Stimulated activated CD8-positive, alpha-beta memory T cell treated with anti-CD3 and anti-CD28 coated beads, Interleukin-7, amount 100 ng/mL, for 4 hours (primary cell): ENCODE measurements around the gene ACSS2.

Experiments
- DNase-seq, 2 donors: peaks; one replicate each; pipeline ENCODE4 v3.0.0-alpha.2; 2020; ENCODE audit warnings: low read depth in 2 of 2

ACSS2 gene

DNA sequence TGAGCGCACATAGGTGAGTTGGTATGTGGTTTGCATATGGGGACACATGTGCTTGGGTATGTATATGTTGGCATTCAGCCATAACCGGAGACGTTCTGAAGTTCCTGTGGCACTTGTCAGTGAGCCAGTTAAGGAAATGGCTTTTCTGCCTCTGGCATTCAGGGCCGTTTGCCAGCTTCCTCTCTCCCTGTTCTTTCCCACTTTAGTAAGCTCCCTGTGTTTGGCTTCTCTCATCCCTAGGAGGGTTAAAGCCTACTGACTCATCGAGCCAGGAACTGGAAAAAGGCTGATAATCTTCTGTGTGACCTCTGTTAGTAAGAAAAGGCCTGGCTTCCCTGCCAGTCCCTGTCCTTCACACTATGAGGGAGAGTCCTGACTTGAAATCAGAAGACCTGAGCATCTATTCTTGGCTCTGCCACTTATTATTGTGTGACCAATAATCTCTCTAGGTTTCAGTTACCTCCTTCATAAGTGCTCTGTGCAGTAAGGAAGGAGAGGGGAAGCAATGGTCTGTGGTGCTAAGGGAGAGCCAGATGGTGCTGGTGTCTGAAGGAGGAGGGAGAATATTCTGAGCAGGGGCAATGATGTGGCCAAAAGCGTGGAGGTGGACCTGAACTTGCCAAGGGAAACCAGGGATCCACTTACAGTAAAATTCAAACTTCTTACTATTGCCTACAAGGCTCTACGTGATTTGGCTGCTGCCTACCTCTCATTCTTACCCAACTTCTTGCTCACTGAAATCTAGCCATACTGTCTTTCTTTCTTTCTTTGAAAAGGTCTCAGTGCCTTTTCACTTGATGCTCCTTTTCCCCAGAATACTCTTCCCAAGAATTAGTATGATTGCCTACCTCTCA is 31.4 kb downstream of the ACSS2 start:
- DNase-seq, result no peak

DNA sequence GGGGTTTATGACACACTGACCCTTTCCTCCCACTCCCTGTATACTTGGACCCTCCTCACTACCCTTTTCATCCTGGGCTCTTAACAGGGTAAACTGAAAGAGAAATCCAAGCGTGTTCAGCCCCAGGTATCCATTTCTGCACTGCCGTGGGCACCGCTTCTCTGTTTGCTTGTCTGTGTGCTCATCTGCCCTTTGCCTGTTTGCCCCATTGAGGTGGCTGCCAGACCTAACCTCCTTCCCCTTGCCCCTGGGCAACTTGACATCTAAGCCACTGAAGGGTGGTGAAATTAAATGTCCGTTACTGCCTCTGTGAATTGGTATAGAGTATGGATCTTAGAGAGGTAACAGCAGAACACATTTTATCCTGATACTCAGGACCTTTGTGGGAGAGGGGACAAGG is 38.7 kb downstream of the ACSS2 start:
- no peak for DNase-seq

GRCh38 chr20:34915749-34916455 is 39.5 kb downstream of the ACSS2 start:
- DNase-seq, result no peak

- no peak for DNase-seq
These were observed 40.5 kb downstream of the ACSS2 start for GRCh38 chr20:34916774-34917354.

DNA sequence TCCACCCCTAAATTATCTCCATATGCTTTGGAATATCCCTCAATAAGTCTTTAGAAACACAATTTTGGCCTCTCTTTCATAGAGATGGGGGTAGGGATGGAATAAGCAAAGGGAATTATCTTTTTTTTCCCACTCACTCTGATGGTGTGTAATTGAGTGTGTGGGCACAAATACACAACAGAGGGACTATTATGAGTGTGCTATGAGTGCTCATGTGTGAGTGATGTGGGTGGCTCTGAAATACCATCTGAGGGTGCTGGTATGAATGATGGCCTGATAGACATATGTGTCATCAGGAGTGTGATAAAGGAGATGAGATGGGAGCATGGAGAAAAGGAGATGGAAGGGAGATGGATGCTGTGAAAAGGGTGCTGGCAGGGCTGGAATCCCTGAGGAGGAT is 43.6 kb downstream of the ACSS2 start:
- no peak for DNase-seq

DNA sequence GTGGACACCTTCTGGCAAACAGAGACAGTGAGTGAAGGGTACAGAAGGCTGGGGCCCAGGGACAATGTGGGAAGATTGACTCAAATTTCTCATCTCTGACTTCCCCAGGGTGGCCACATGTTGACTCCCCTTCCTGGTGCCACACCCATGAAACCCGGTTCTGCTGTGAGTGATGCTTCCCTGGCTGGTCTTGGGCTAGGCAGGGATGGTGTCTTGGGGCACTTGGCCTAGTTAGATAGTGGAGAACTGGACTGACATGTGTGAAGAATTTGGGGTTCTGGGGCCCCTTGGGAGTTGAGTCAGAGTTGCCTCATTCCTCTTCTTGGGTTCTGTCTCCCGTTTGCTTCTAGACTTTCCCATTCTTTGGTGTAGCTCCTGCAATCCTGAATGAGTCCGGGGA is 45.0 kb downstream of the ACSS2 start:
- DNase-seq, result no peak

- no peak for DNase-seq
These were observed 46.4 kb downstream of the ACSS2 start for GRCh38 chr20:34922654-34923381.

GRCh38 chr20:34923414-34923813 is 47.0 kb downstream of the ACSS2 start:
- DNase-seq, result no peak

DNA sequence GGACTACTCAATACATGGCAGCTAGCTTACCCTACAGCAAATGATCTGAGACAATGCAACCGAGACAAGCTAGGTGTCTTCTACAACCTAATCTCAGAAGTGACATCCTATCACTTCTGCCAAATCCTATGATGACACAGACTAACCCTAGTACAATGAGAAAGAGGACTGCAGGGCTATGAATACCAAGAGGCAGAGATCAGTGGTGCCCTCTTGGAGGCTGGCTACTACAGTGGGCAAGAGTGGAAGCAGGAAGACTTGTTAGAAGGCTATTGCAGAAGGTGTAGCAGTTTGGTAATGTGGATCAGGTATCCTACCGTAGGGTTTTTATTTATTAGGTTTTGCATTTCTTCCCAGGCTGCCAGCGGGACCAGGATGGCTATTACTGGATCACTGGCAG is 48.9 kb downstream of the ACSS2 start:
- DNase-seq, result no peak

- DNase-seq, result no peak
These were observed 49.6 kb downstream of the ACSS2 start for GRCh38 chr20:34925981-34926380.

DNA sequence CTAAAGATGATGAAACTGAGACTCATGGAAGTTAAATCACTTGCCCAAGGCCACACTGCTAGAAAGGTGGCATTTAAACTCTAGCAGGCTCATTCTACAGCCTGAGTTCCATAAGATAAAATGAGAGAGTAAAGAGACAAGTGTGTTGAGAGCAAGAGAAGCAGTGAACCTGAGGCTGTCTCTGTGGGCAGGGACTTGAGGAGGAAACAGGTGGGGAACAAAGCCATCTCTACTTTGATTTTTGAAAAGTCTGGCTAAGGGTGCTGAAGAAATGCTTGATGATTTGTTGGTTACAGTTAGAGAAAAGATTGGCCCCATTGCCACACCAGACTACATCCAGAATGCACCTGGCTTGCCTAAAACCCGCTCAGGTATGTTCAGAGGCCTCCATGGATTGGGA is 50.2 kb downstream of the ACSS2 start:
- DNase-seq, result no peak

DNA sequence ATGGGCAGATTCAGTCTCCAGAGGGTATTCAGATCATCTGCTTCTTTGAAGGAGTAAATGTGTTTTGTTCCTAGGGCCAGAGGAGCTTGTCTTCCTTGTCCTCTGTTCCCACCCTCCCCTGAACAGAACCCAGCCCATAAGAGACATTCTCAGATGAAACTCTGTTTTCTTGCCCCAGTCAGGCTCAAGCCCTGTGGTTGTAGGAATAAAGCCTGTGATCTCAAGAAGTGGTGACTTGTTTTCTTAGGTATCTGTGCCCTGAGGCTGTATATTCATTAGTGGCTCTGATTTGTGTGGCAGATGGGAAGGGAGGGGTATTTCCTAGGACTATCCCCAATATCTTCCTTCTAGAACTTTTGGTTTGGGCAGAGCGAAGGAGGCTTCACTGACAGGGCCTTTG is 51.3 kb downstream of the ACSS2 start:
- DNase-seq, result no peak

GRCh38 chr20:34928411-34928810 is 52.0 kb downstream of the ACSS2 start:
- no peak for DNase-seq

GRCh38 chr20:34931771-34932170 is 55.4 kb downstream of the ACSS2 start:
- no peak for DNase-seq

DNA sequence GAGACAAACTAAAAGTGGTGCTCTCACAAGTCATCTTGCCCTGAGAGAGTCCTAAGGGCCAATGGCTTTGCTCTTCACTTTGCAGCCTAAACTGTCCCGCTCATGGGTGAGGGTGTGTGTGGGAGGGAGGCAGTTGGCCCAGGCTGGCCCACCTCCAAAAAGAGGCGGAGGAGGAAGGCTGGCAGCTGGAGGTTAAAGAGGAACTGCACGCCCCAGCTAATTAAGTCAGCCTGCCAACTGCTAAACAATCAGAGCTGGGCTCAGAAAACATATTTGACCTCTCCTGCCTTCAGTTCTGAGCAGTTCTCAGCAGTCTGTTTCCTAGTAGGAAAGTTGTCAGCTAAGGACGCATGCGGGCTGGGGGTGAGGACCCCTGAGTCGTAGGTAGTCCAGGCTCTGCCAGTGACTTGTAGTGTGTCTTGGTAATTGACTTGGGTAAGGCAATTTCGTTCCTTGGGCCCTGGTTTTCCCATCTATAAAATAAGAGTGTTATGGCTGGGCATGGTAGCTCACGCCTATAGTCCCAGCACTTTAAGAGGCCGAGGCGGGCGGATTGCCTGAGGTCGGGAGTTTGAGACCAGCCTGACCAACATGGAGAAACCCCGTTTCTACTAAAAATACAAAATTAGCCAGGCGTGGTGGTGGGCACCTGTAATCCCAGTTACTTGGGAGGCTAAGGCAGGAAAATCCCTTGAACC is 62.2 kb downstream of the ACSS2 start:
- no peak for DNase-seq

- DNase-seq, result no peak
These were observed 63.7 kb downstream of the ACSS2 start for GRCh38 chr20:34940081-34940481.

GRCh38 chr20:34941226-34941625 is 64.8 kb downstream of the ACSS2 start:
- DNase-seq, result no peak

GRCh38 chr20:34942301-34942700 is 65.9 kb downstream of the ACSS2 start:
- no peak for DNase-seq

GRCh38 chr20:34943808-34944567 is 67.6 kb downstream of the ACSS2 start:
- DNase-seq, result no peak

DNA sequence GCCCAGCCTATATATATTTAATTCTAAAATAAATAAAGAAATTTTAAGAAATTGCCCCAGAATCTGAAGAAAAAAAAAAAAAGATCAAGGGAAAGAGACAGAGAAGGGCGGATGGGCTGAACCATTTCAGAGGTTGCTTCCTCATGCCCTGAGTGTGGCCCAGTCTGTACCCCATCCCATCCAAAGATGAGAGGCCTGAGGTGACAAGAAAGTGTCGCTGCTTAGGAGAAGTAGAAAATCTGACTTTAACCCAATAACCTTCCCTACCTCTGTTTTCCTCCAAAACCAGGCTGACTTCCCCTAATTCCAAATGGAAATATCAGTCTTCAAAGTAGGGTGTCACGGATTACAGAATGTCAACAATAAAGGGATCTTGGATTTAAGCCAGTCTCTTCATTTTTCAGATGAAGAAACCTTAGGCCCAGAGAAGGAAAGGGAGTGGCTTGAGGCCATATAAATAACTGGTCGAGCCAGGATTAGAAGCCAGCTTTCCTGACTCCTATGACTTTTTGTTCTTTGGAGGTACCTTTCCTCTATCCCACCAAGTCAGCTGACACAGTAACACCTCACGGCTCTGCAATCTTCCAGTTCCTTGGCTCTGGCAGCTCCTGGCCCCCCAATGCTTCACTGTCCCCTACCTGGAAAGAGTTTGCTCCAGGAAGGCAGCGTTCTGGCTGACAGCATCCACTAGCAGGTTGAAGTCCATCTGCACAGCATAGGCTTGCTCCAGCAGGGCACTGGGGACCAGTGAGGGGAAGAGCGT is 69.1 kb downstream of the ACSS2 start:
- no peak for DNase-seq
